ENCODE measurements around the gene ZNF436. TPM values are rescaled to one million over a fixed set of nuclear protein-coding genes. Genes with fewer than 3 reads are reported as not detected.

The ZNF436 gene
- total RNA-seq, 1 experiment from 2014 or later: 0.52 TPM

GRCh38 chr1:23344111-23344986 is 25.3 kb downstream of the ZNF436 start, which contains the start of gene HNRNPR:
Gene HNRNPR (minus strand): TSS chr1:23344284. CDS start chr1:23341008, 3,276 bp downstream.
- H3K79me1 ChIP-seq (ENCODE audit: insufficient read depth, low read depth, low read length, poor library complexity, severe bottlenecking): no peaks in the 10 kb centered on the region
- no peak within 1 kb of the TSS for H3T11ph ChIP-seq (ENCODE audit: low read length)
- Mint-ChIP-seq H3K27ac (peak within 1 kb of the TSS; percentile 96 to 98 (median 97)), H3K27me3 (ENCODE audit: low read depth) (peaks cover 43% of the 10 kb centered on the region), H3K4me1 (peaks cover 36 to 39% of the 10 kb centered on the region in 2 experiments), H3K9me3 (no peaks in the 10 kb centered on the region), H3K36me3 (ENCODE audit: insufficient read depth in 1 of 3, low read depth in 3 of 3) (peaks cover 2 to 5% (median 2%) of the 10 kb centered on the region in 3 experiments; a peak in 5 of 7 replicates), H3K4me3 (peak within 1 kb of the TSS; percentile 94 to 97)
- WGBS (ENCODE audit: extremely low coverage, insufficient read length, low lambda C conversion rate): no CpG with 5 or more reads among the region's 87 CpGs
- peaks cover 2% of the 10 kb centered on the region; the same call in 1 of the 2 replicates for H3K27me3 ChIP-seq (ENCODE audit: insufficient read depth, low read length)
- peaks cover 3% of the 10 kb centered on the region; the same call in 1 of the 2 replicates for H3K4me1 ChIP-seq (ENCODE audit: insufficient read depth, low read length)
- TF ChIP-seq CTCF (conservative IDR thresholded peaks at IDR 0.05): no peak
- H3K18ac ChIP-seq (ENCODE audit: insufficient read length, low read depth, low read length): peak within 1 kb of the TSS; percentile 93
- H2BK5ac ChIP-seq (ENCODE audit: insufficient read length, low read length): no peak within 1 kb of the TSS
- no peaks in the 10 kb centered on the region for H3K9me3 ChIP-seq (ENCODE audit: control insufficient read depth, low read depth, low read length)
- no peak within 1 kb of the TSS for H2AK5ac ChIP-seq (ENCODE audit: insufficient read length, low read length)
- no peak within 1 kb of the TSS for H4K91ac ChIP-seq (ENCODE audit: insufficient read length, low read depth, low read length)
- H2BK120ac ChIP-seq (ENCODE audit: low read depth, low read length, poor library complexity, severe bottlenecking): no peak within 1 kb of the TSS
- DNase-seq: peak; percentile 100
- peak within 1 kb of the TSS; percentile 59 for H2AFZ ChIP-seq (ENCODE audit: low read length)
- peaks cover 11% of the 10 kb centered on the region for H3K23me2 ChIP-seq (ENCODE audit: insufficient read length, low read depth, low read length, poor library complexity, severe bottlenecking)
- H3K56ac ChIP-seq (ENCODE audit: insufficient read length, low read depth, low read length): no peak within 1 kb of the TSS
- no peak within 1 kb of the TSS for H4K8ac ChIP-seq (replicated peaks; ENCODE audit: insufficient read length, low read depth, low read length)
- H3K4ac ChIP-seq (ENCODE audit: low read depth, low read length): no peak within 1 kb of the TSS; the same call in 1 of the 2 replicates
- no peak within 1 kb of the TSS for H2BK20ac ChIP-seq (ENCODE audit: low read depth, low read length, poor library complexity, severe bottlenecking)
- no peak within 1 kb of the TSS for H2BK12ac ChIP-seq (ENCODE audit: insufficient read length, low read depth, low read length)
- peaks cover 34% of the 10 kb centered on the region; the same call in 1 of the 2 replicates for H3K79me2 ChIP-seq (ENCODE audit: insufficient read depth, low read length)
- H3K27ac ChIP-seq (ENCODE audit: insufficient read length, low read depth, low read length): peak within 1 kb of the TSS; percentile 35
- peak within 1 kb of the TSS; percentile 99 for H3K14ac ChIP-seq (ENCODE audit: insufficient read depth, low read length)
- no peak within 1 kb of the TSS for H4K5ac ChIP-seq (ENCODE audit: insufficient read length, low read depth, low read length)
- no peak within 1 kb of the TSS for H2BK15ac ChIP-seq (ENCODE audit: low read depth, low read length)
- H3K4me2 ChIP-seq (ENCODE audit: insufficient read depth, insufficient read length, low read length): peak within 1 kb of the TSS; percentile 89
- H3K23ac ChIP-seq (ENCODE audit: insufficient read length, low read depth, low read length): no peak within 1 kb of the TSS
- peak within 1 kb of the TSS; percentile 90 for H3K9ac ChIP-seq (ENCODE audit: extremely low read depth, insufficient read length, low read length)
- no peaks in the 10 kb centered on the region for H4K20me1 ChIP-seq (ENCODE audit: control insufficient read depth, insufficient read depth, insufficient read length)

Measured in H9 (cell line).